ENCODE results near the gene HTR7. TPM values are rescaled to one million over a fixed set of nuclear protein-coding genes. Genes with fewer than 3 reads are reported as not detected.
A peak's percentile ranks its signal among the peaks of the same experiment; 100 is the strongest.

HTR7 gene
- total RNA-seq, 4 donors from 2014 or later, result 0.53 to 2.7 (median 1.2) TPM

GRCh38 chr10:90871279-90871765, 13.5 kb upstream of the HTR7 start:
- Histone ChIP-seq H3K4me1 (peaks cover 6 to 38% (median 11%) of the 10 kb centered on the region in 3 donors), H3K27me3 (peaks cover 0 to 33% (median 0%) of the 10 kb centered on the region in 4 donors), H3K4me3 (peak overlapping the region; percentile 66 to 90 (median 80)), H3K9me3 (no peaks in the 10 kb centered on the region), H3K27ac (peak overlapping the region; percentile 73 to 86 (median 81)), H3K36me3 (peaks cover 0 to 16% (median under 1%) of the 10 kb centered on the region in 3 donors)
- no peak for DNase-seq
- WGBS, 2 donors, result 3 to 4% methylated on average over 14 of the region's 14 CpGs
- no peak for TF ChIP-seq POLR2A (IDR thresholded peaks at IDR 0.05)
- peak in 4 of 6 experiments; percentile 35 to 46 (median 36) for TF ChIP-seq CTCF (IDR thresholded peaks at IDR 0.05)
- intact Hi-C loops (cut with DNase I), result no loop called here

GRCh38 chr10:90866050-90866598, 8.3 kb upstream of the HTR7 start:
- Histone ChIP-seq H3K4me3 (no peak overlapping the region), H3K9me3 (no peaks in the 10 kb centered on the region), H3K36me3 (no peaks in the 10 kb centered on the region), H3K4me1 (peaks cover 0 to 3% (median 0%) of the 10 kb centered on the region in 3 donors), H3K27ac (no peak overlapping the region), H3K27me3 (peaks cover 0 to 48% (median 0%) of the 10 kb centered on the region in 4 donors)
- no peak for DNase-seq
- no peak for TF ChIP-seq CTCF (IDR thresholded peaks at IDR 0.05)
- no peak for TF ChIP-seq POLR2A (IDR thresholded peaks at IDR 0.05)
- intact Hi-C loops (cut with DNase I), result loop anchor here (10.0 kb wide), 1 partner anchor 1071 kb away; no protein-coding TSS in a partner anchor
- WGBS, 2 donors, result 61 to 85% methylated on average over 4 of the region's 4 CpGs

- H3K4me1 ChIP-seq, result no peaks in the 10 kb centered on the region
- no peak for DNase-seq
- no peaks in the 10 kb centered on the region for H3K36me3 ChIP-seq
- peaks cover 0 to 48% (median 0%) of the 10 kb centered on the region in 4 donors for H3K27me3 ChIP-seq
- no peaks in the 10 kb centered on the region for H3K9me3 ChIP-seq
- intact Hi-C loops (cut with DNase I), result loop anchor here (10.0 kb wide), 1 partner anchor 1071 kb away; no protein-coding TSS in a partner anchor
- WGBS, 2 donors, result 29 to 40% methylated on average over 3 of the region's 3 CpGs
- H3K27ac ChIP-seq, result no peak overlapping the region
- no peak for TF ChIP-seq POLR2A (IDR thresholded peaks at IDR 0.05)
- peak in 1 of 6 experiments; percentile 14 for TF ChIP-seq CTCF (IDR thresholded peaks at IDR 0.05)
- H3K4me3 ChIP-seq, result no peak overlapping the region
Measured at GRCh38 chr10:90865401-90865800, 7.6 kb upstream of the HTR7 start.

- intact Hi-C loops (cut with DNase I), result loop anchor here (5.0 to 10.0 kb wide), 2 partner anchors 111 to 1068 kb away; no protein-coding TSS in a partner anchor
- Histone ChIP-seq H3K4me1 (peaks cover 0 to 9% (median 0%) of the 10 kb centered on the region in 3 donors), H3K36me3 (no peaks in the 10 kb centered on the region), H3K4me3 (no peak overlapping the region), H3K9me3 (no peaks in the 10 kb centered on the region), H3K27ac (no peak overlapping the region), H3K27me3 (peaks cover 0 to 28% (median 0%) of the 10 kb centered on the region in 4 donors)
- WGBS, 2 donors, result 28 to 32% methylated on average over 2 of the region's 2 CpGs
- TF ChIP-seq CTCF (IDR thresholded peaks at IDR 0.05), result peak; percentile 26 to 84 (median 68)
- no peak for TF ChIP-seq POLR2A (IDR thresholded peaks at IDR 0.05)
- no peak for DNase-seq
Measured at GRCh38 chr10:90862908-90863514, 5.2 kb upstream of the HTR7 start.

- H3K27me3 ChIP-seq, result peaks cover 0 to 31% (median 0%) of the 10 kb centered on the region in 4 donors
- no peaks in the 10 kb centered on the region for H3K36me3 ChIP-seq
- intact Hi-C loops (cut with DNase I), result loop anchor here (5.0 to 10.0 kb wide), 2 partner anchors 108 to 1066 kb away; no protein-coding TSS in a partner anchor
- no peak for DNase-seq
- no peak overlapping the region for H3K27ac ChIP-seq
- H3K9me3 ChIP-seq, result no peaks in the 10 kb centered on the region
- H3K4me3 ChIP-seq, result no peak overlapping the region
- H3K4me1 ChIP-seq, result peaks cover 5 to 20% (median 7%) of the 10 kb centered on the region in 3 donors
- TF ChIP-seq CTCF (IDR thresholded peaks at IDR 0.05), result no peak
- no peak for TF ChIP-seq POLR2A (IDR thresholded peaks at IDR 0.05)
- 83 to 92% methylated on average over 1 of the region's 1 CpG for WGBS, 2 donors
Measured at GRCh38 chr10:90860790-90861189, 3.0 kb upstream of the HTR7 start.
